GM15510 (cell line): Measurements from ENCODE around the gene CBFA2T3.

Experiments used
- POLR2A ChIP-seq: IDR thresholded peaks from 3 replicates; pipeline ENCODE4 v1.6.1; 2011; ENCODE audit warnings: borderline replicate concordance; ENCODE audit not compliant: insufficient read length; ENCODE audit errors: extremely low read depth

CBFA2T3 gene

DNA sequence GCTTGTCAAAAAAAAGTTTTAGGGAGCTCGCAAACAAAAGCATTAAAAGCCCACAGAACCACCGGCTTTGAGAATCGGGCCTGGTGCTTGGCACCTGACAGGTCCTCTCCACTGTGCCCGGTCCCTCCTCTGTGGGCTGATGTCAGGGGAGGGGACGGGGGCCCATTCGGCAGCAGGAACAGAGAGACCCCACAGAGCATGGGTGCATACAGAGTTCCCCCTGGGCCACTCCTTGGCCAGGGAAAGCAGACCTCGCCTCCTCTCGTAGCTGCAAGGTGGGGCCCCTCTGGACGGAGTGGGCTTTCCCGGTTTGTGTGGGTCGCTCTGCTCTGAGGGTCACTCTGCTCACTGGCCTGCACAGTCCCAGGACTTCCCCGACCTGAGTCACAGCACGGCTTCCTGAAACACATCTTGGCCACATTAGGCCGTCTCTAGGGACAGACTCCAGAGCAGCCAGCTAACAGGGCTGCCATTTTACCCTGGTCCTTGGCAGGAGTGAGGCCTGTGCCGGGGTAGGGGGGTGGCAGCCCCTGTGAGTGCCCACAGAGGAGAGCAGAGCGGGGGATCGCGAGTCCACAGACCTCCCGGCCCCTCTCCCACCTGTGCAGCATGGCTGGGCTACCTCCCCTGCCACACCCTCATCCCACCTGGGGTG, 11.1 kb downstream of the CBFA2T3 start:
- no peak for TF ChIP-seq POLR2A

DNA sequence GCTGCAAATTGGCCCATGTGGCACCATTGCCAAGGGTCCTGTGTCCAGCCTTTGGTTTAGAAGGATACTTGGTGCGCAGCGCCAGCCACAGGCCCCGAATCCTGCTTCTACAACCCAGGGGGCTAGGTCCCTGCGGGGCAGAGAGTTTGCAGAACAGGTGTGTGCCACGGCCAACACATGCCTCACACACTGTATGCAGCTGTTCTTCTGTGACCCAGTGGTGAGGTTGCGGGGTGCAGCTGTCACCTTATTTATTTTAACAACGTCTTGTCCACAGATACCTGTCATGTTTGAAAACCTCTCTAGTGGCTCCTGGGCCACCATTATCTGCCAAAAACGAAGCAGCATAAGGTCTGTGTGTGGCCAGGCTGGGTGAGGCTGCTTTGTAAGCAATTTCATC, 11.6 kb downstream of the CBFA2T3 start:
- TF ChIP-seq POLR2A = no peak

DNA sequence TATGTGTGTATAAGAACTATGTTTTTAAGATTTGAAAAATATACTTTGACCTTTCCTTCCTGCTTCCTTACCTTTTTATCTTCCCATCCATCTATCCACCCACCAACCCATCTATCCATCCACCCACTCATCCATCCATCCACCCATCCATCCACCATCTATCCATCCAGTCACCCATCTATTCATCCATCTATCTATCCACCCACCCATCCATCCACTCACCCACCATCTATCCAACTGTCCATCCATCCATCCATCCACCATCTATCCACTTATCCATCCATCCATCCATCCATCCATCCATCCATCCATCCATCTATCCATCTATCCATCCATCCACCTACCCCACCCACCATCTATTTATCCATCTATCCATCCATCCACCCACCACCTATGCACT, 12.4 kb downstream of the CBFA2T3 start:
- no peak for TF ChIP-seq POLR2A

DNA sequence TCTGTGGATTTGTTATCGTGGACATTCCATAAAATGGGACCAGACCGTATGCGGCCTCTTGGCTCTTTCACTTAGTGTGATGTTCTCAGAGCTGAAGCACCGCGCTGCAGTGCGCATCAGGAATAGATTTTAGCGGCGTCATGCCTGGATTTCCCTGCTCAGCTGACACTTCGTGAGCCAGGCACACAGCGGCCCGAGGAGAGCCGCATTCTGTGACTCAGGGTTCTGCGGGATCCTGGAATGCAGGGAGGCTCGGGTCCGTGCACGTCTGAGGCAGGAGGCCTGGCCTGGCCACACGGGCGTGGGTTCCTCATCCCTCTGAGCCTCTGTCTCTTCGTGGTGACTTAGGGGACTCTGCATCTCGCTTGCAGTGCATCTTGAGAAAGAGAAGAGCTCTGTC, 13.4 kb downstream of the CBFA2T3 start:
- TF ChIP-seq POLR2A = no peak

DNA sequence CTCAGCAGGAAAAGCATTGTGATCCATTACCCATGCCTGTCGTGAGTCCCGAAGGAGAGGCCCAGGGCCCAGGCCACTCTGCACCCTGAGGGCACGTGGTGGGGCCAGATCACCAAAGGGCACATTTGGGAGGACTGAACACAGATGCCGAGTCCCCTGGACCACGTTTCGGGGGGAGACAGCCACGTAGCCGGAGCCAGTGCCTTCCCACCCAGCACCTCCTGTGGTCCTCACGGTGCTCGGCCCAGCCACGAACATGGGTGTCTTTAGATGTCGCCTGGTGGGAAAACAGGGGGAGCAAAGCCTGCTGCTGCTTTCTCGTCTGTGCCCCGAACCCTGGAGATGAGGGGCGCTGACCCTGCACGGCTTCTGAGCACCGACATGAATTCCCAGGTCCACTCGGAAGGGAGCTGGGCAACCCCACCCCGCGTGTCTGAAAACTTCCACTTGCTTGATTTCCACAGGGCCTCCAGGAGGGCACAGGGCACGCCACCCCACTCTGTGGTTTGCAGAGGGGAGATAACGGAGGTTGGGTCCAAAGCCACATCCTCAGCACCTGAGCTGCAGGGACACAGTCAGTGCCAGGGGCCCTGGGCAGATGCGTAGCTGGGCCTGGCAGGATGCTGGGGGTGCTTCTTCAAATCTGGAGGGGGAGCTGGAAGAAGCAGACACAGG, 14.4 kb downstream of the CBFA2T3 start:
- TF ChIP-seq POLR2A = no peak

DNA sequence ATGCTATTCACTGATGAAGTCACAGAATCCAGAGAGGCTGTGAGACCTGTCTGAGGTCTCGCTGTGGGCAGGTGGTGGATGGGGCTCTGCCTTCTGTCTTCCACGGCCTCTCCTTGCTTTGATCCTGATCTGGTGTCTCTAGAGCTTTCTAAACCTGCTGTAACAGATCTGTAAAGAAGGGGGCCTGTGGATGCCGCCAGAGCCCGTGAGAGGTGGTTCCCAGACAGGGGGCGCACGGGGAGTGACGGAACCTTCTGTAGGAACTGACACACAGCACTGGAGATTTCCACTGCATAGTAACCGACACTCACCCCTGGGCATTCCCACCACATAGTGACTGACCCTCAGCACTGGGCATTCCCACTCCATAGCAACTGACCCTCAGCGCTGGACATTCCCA, 16.0 kb downstream of the CBFA2T3 start:
- no peak for TF ChIP-seq POLR2A

DNA sequence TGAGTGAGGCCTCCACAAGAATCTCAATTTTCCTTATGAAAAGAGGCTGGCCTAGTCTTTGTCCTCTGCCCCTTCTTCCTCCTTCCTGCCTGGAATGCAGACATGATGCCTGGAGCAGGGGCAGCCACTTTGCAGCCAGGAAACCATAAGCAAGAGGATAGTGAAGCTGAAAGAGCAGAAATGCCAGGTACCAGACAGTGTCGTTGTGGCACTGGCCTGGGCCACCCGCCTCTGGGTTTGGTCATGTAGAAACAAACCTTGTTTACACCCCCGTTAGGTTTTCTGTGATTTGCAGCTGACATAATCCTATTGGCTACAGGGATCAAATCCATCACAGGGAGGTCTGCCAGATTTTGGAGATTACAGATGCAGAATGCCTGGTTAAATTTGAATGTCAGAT, 16.5 kb downstream of the CBFA2T3 start:
- TF ChIP-seq POLR2A = no peak

DNA sequence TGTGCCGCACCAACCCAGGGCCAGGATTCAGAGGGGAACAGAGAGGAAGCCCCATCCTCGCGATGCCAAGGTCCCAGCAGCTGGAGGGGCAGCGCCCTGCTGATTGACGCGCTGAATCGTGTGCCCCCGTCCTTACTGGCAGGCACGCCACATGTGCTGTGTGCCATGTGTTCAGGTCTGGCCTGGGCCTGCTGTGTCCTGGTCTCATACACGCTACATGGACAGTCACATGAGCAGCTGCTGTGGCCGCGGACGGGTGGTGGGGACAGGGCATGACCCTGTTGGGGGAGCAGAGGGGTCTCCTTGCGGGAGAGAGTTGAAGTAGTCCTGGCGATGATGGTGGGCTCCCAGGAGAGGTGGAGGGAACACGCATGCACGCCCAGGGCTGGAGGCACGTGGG, 18.0 kb downstream of the CBFA2T3 start:
- no peak for TF ChIP-seq POLR2A

DNA sequence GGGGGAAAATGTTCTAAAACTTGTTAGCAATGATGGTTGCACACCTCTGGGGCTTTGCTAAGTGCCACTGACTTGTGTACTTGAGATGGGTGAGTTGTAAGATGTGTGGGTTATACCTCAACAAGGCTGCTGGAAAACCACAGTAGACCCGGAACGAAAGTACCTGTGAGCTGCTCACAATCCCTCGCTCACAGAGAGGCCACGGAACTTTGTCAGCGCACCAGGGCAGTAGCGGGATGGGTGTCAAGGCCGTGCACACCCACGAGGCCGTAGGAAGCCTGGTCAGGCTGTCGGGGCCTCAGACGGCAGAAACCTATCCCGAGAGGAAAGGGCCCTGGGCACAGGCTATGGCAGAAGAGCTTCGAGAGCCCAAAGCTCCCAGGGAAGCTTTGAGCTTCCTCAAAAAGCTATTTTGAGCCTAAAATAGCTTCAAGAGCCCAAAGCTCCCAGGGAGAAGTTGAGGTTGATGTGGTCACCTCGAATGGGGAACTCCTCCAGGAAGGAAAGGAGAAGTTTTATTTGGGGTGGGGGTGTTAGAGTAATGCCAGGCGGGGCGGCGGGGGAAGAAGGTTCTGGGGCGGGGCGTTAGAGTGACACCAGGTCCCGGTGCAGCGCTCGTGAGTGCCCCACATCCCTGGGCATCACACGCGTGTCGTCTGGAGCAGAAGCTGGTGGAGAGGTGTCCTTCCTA, 19.0 kb downstream of the CBFA2T3 start:
- no peak for TF ChIP-seq POLR2A

DNA sequence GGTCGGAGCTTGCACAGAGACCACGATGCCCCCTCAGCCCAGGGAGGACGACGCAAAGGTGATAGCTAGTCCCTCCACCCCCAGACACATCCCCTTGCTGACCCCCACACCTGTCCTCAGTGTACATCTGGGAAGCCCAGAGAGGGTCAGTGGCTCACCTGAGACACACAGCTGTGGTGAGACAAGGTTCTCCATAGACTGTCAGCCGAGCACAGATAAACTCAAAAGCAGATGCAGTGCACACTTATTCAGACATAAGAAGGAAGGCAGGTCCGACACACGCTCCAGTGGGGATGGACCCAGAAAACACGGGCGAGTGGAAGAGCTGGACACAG, 19.6 kb downstream of the CBFA2T3 start:
- no peak for TF ChIP-seq POLR2A

DNA sequence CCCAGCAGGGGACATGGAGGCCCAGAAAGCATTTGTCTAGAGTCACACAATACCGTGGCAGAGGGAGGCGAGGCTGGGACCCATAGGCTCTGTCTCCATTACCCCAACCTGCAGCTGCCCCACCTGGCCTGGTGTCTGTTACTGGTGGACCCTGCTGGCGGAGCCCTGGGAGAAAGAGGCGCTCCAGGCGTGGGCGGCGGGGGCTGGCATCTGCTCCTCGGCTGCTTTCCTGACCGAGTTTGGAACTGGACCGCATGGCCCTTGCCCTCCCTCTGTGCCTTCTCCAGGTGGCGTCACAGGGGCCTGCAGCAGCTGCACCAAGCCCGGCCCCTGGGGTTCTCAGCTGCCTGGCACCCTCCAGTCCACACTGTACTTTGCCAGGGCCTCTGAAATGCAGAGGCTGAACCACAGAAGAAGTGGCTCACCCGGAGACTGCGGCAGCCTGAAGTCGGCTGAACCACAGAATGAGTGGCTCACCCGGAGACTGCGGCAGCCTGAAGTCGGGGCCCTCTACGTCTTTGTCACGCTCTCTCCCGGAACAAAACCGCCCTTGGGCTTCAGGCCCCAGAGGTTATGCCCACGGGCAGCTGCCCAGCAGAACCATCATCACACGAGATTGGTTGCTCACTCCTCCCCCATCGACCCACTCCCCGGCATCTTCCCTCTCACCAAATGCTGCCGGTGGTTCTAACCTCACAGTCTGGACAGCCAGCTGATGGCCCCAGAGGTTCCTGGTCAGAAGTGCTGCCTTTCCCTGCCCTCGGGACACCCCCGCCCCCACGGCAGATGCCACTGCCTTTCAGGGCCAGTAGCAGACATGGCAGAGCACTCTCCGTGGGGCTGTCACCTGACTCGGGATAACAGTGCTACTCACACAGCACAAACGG, 20.2 kb downstream of the CBFA2T3 start:
- TF ChIP-seq POLR2A = no peak

DNA sequence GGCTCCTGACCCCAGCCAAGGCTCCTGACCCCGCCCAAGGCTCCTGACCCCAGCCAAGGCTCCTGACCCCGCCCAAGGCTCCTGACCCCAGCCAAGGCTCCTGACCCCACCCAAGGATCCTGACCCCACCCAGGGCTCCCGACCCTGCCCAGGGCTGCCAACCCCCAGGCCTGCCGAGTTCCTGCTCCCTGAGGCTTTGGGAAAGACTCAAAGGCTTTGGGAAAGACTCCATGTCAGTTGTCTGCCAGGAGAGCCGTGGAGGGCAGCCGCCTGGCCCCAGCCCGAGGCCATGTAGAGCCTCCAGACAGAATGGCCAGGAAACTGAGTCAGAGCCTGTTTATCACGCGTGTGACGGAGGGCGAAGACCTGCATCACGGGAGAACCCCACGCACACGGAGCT, 21.1 kb downstream of the CBFA2T3 start:
- TF ChIP-seq POLR2A = no peak

DNA sequence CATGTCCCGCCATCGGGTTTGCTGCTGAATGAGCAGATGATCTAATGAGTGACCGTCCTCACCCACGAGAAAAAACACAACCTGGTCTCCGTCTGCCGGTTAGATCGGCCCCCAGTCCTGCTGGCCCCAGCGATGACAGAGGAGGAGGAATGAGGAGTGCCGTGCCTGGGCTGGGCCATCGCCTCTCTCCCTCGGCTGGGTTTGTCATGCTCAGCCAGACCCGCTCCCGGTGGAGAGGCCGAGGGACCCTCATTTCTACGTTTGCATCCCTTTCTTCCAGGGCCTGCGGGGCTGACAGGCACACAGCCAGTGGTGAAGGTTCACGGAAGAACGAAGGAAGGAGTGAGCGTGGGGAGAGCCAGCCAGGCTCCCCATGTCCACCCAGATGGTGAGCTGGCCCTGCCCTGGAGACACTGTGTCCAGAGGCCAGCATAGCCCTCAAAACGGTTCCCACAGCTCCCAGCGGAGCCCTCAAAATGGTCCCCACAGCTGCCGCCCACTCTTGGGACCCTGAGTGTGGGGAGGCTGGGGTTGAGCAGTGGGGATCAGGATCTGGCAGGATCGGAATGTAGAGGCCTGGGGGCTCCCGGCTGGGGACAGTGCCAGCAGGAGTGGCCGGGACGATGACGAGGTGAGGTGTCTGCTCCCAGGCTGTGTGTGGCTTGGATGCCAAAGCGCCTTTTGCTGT, 23.9 kb downstream of the CBFA2T3 start:
- no peak for TF ChIP-seq POLR2A

DNA sequence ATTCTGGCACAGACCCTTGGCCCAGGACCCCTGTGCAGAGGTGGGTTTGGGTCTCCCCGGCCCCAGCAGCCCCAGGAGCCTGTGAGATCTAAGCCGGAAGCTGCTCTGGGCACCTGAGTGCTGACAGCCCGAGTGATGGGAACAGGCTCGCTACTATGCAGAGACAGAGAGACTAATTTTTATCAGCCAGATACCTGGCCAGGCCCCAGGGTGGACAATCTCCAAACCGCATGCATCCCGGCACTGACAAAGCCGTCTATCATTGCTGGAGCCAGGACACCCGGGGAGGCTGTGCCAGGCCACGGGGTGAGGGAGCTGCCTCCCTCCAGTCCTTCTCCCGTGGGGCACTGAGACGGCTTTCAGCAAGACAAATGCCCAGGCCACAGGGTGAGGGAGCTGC, 25.0 kb downstream of the CBFA2T3 start:
- no peak for TF ChIP-seq POLR2A
